Glutamatergic neuron (in vitro differentiated cells): ENCODE results near the gene NOP16. TPM values are rescaled to one million over a fixed set of nuclear protein-coding genes. Genes with fewer than 3 reads are reported as not detected.
"Not testable (repeated sequence)": the region's sequence is repeated elsewhere in the genome, so short reads cannot be mapped to it uniquely, and the experiment has no call there.

Source experiments
- DNase-seq: peaks from one replicate; pipeline ENCODE4 v3.0.0; 2022
- H3K27ac Mint-ChIP-seq: one replicate; pipeline ENCODE4 v1.8.0; 2020; ENCODE audit warnings: mild to moderate bottlenecking, mixed read lengths, inconsistent platforms; ENCODE audit not compliant: unreplicated experiment
- H3K27me3 Mint-ChIP-seq: one replicate; pipeline ENCODE4 v1.8.0; 2020; ENCODE audit warnings: mild to moderate bottlenecking, moderate library complexity, mixed read lengths, inconsistent platforms; ENCODE audit not compliant: unreplicated experiment
- H3K36me3 Mint-ChIP-seq: one replicate; pipeline ENCODE4 v1.8.0; 2020; ENCODE audit warnings: mild to moderate bottlenecking, mixed read lengths, inconsistent platforms; ENCODE audit not compliant: unreplicated experiment
- H3K4me1 Mint-ChIP-seq: one replicate; pipeline ENCODE4 v1.8.0; 2020; ENCODE audit warnings: mild to moderate bottlenecking, low read depth, mixed read lengths, inconsistent platforms; ENCODE audit not compliant: unreplicated experiment
- H3K4me3 Mint-ChIP-seq: one replicate; pipeline ENCODE4 v1.8.0; 2020; ENCODE audit warnings: mild to moderate bottlenecking, mixed read lengths, inconsistent platforms; ENCODE audit not compliant: unreplicated experiment
- H3K9me3 Mint-ChIP-seq: one replicate; pipeline ENCODE4 v1.8.0; 2020; ENCODE audit warnings: mild to moderate bottlenecking, moderate library complexity, mixed read lengths, inconsistent platforms; ENCODE audit not compliant: unreplicated experiment
- total RNA-seq: library from RNA; stranded (reverse); fragmentation: NEBNext Ultra II Directional; extraction: Animal tissue kit (Norgen Biotek cat#: 25700); gene quantifications from one replicate; pipeline ENCODE4 v1.2.1, GENCODE V29; 2021; ENCODE audit not compliant: unreplicated experiment
- TF ChIP-seq, protein P1 (sequence below): fragments of 200-600 bp; sonication (generic); IDR thresholded peaks from one replicate; pipeline ENCODE4 v1.5.0; 2021; ENCODE audit not compliant: partially characterized antibody, unreplicated experiment

The NOP16 gene
- total RNA-seq, 1 donor from 2014 or later: 18.6 TPM

DNA sequence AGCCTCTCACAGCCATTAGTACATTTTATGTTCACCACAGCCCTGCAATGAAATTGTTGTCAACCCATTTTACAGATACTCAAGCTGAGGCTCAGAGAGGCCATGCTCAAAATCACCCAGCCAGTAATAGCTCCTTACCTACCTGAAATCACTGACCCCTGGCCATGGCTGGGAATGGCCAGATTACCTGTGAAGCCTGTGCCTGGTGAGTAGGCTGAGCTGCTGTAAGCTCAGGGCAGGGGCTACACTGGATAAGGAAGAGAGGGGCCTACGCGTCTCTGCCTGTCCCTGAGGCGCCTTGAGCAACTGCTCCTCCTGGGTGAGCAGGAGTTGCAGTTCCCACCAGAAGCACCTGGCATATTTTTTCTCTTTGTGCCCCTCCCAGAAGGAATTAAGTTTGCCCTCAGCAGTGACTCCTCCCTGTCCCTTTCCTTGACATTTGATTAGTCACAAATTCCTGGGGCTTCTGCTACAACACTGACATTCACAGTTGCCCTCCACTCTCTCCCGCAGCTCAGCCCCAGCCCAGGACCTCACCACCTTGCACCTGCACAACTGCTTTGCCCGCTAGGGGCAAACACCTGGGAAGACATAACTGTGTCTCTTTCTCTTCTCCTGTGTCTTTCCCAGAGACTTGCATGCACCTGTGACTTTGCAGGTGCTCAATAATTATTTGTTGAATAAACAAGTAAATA, 22.2 kb upstream of the NOP16 start:
- no peak overlapping the region for H3K27ac Mint-ChIP-seq
- peaks cover 12% of the 10 kb centered on the region for H3K4me1 Mint-ChIP-seq
- TF ChIP-seq, protein P1, sequence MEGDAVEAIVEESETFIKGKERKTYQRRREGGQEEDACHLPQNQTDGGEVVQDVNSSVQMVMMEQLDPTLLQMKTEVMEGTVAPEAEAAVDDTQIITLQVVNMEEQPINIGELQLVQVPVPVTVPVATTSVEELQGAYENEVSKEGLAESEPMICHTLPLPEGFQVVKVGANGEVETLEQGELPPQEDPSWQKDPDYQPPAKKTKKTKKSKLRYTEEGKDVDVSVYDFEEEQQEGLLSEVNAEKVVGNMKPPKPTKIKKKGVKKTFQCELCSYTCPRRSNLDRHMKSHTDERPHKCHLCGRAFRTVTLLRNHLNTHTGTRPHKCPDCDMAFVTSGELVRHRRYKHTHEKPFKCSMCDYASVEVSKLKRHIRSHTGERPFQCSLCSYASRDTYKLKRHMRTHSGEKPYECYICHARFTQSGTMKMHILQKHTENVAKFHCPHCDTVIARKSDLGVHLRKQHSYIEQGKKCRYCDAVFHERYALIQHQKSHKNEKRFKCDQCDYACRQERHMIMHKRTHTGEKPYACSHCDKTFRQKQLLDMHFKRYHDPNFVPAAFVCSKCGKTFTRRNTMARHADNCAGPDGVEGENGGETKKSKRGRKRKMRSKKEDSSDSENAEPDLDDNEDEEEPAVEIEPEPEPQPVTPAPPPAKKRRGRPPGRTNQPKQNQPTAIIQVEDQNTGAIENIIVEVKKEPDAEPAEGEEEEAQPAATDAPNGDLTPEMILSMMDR: no peak
- DNase-seq: no peak
- H3K9me3 Mint-ChIP-seq: peaks cover 7% of the 10 kb centered on the region
- H3K36me3 Mint-ChIP-seq: no peaks in the 10 kb centered on the region
- H3K4me3 Mint-ChIP-seq: no peak overlapping the region
- H3K27me3 Mint-ChIP-seq: peaks cover 2% of the 10 kb centered on the region

DNA sequence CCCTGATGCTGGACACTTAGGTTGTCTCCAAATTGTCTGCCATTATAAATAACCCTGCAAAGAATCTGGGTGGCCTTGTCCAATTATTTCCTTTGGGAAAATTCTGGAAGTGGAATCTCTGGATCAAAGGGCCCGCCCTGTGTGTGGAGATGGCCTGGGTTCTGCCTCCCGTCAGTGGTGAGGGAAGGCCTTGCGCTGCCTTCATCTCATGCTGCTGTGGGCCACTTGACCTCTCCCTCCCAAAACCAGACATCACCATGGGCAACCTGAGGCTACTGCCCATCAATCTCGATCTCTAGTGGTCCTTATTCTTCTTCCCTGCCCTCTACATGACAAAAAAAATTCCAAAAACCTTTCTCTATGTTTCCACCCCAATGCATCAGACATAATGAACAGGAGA, 21.4 kb upstream of the NOP16 start:
- H3K36me3 Mint-ChIP-seq: no peaks in the 10 kb centered on the region
- TF ChIP-seq, protein P1: no peak
- H3K9me3 Mint-ChIP-seq: peaks cover 5% of the 10 kb centered on the region
- DNase-seq: no peak
- H3K4me3 Mint-ChIP-seq: no peak overlapping the region
- H3K27ac Mint-ChIP-seq: peak overlapping the region; percentile 15
- no peaks in the 10 kb centered on the region for H3K27me3 Mint-ChIP-seq
- H3K4me1 Mint-ChIP-seq: peaks cover 11% of the 10 kb centered on the region

DNA sequence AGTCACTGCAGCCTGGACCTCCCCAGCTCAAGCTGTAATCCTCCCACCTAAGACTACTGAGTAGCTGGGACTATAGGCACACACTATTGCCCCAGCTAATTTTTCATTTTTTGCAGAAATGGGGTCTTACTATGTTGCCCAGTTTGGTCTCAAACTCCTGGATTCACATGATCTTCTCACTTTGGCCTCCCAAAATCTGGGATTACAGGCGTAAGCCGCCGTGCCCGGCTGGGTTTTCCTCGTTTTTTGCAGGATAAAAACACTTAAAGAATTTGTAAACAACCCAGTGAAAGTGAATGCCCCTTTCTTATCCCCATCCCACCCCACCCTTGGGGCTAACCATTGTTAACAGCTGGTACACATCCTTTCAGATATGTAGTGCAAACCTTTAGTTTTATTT, 20.2 kb upstream of the NOP16 start:
- Mint-ChIP-seq H3K36me3 (no peaks in the 10 kb centered on the region), H3K27me3 (no peaks in the 10 kb centered on the region), H3K4me1 (peaks cover 11% of the 10 kb centered on the region), H3K27ac (no peak overlapping the region), H3K4me3 (no peak overlapping the region), H3K9me3 (peaks cover 3% of the 10 kb centered on the region)
- no peak for DNase-seq
- TF ChIP-seq, protein P1: no peak

DNA sequence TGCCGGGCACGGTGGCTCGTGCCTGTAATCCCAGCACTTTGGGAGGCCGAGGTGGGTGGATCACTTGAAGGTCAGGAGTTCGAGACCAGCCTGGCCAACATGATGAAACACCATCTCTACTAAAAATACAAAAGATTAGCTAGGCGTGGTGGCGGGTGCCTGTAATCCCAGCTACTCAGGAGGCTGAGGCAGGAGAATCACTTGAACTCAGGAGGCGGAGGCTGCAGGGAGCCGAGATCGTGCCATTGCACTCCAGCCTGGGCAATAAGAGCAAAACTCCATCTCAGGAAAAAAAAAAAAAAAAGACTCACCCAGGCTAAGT, 19.8 kb upstream of the NOP16 start:
- H3K9me3 Mint-ChIP-seq, H3K27me3 Mint-ChIP-seq, H3K27ac Mint-ChIP-seq, H3K36me3 Mint-ChIP-seq, DNase-seq, H3K4me3 Mint-ChIP-seq: not testable (repeated sequence)
- peaks cover 11% of the 10 kb centered on the region for H3K4me1 Mint-ChIP-seq

DNA sequence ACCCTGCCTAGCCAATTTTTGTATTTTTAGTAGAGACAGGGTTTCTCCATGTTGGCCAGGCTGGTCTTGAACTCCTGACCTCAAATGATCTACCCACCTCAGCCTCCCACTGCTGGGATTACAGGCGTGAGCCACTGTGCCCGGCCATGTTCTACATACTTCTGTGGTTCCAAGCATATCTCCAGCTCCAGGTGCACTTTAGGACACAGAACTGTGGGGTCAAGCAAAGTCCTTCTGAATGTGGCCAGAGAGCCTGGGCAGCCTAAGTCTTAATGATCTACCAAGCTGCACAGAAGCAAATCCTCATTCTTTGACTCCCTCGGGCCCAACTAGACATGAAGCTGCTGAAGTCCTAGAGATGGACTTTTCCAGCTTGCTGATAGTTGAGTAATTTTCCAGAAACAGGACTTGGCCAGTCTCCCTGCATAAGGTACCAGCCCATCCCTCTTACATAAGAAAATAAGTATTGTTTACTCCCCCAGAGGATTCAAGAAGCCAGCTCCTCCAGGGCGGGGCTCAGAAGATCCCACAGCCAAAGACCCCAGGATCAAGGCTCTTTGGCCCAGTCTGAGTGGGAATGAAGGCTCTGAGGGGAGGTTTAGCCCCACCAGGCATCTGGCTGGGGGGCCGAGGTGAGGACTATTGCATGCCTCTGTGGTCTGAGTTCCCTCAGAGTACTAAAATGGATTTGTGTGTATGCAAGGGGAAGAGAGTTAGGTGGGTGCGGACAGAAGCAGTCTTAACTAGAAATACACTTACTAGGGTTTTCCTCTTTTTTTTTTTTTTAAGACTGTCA, 19.3 kb upstream of the NOP16 start:
- Mint-ChIP-seq H3K27me3 (no peaks in the 10 kb centered on the region), H3K36me3 (no peaks in the 10 kb centered on the region), H3K4me3 (no peak overlapping the region), H3K4me1 (peaks cover 10% of the 10 kb centered on the region), H3K27ac (no peak overlapping the region), H3K9me3 (peaks cover 3% of the 10 kb centered on the region)
- TF ChIP-seq, protein P1: no peak
- DNase-seq: no peak
